Measurements from ENCODE around the gene DNAJC7.

DNAJC7 gene

DNA sequence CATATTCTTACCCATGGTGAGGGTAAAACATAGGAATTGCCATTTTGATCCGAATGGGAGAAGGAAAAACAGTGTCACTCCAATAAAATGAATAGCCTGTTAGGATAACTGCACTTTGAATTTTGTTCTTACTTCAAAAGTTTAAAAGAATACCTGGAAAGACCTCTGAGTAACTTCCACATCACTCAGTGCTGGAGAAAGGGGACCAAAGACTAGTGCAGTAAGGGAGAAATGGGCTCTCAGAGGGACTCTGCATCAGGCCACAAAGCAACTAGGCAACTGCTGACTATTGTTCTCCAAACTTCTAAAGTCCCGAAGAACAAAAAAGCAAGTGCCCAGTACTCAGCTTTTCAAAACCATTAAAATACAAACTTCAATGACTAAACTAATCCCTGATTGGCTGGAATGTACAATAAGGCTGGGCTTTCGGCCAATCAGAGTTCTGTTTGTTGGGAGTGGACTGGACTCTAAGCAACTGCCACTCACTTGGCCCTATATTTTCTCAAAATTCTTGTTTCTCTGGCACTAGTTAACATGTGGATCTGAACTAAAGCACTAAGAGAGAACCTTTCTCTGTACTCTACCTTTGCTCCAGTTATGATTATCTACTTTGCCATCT lies 6.2 kb downstream of the DNAJC7 start:
- peak; percentile 15 to 21 for DNase-seq

DNA sequence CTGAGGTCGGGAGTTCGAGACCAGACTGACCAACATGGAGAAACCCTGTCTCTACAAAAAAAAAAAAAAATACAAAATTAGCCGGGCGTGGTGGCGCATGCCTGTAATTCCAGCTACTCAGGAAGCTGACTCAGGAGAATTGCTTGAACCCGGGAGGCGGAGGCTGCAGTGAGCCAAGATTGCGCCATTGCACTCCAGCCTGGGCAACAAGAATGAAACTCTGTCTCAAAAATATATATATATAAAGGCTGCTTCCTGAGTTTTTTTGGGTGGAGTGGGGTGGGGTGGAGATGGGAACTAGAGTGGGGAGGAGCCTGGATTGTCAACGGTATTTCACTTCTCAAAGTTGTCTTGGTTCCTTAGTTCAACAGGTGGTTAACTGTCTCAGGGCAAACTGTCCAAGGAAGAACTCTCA lies 7.0 kb downstream of the DNAJC7 start:
- peak in 1 of 2 donors; percentile 36 for DNase-seq

DNA sequence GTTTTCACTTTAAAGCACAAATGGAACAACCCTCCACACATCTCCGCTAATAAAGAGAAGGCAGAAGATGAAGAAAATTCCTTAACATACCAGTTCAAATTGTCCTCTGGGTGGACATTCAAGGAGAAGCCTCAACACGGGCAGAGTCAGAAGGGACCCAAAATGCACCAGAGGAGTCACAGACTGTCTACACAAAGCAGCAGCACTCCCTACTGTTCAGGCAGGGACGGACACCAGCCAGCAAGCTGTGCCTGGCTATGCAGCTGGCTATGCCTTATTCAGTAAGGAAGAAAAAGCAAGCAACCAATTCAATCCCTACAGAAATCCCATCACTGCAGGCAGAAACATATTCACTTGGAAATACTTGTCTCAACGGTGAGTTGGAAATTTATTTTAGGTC lies 8.1 kb downstream of the DNAJC7 start:
- DNase-seq: no peak

DNA sequence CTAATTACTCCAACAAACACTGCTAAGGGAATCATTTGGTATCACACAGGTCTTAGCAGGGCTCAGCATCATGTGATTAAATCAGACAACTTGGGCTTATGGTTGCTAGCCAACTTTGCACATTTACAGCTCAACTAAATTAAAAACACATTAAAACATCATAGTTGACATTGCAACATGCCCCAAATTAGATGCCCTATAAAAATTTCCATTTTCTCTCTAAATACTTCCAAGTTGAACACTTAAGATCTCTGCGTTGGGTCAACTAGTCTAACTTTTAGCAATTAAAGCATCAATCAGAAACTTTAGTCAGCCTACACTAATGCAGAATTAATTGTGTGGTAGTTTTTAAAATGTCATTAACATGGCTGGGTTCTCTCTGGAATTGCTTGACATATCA lies 12.1 kb downstream of the DNAJC7 start:
- no peak for DNase-seq

DNA sequence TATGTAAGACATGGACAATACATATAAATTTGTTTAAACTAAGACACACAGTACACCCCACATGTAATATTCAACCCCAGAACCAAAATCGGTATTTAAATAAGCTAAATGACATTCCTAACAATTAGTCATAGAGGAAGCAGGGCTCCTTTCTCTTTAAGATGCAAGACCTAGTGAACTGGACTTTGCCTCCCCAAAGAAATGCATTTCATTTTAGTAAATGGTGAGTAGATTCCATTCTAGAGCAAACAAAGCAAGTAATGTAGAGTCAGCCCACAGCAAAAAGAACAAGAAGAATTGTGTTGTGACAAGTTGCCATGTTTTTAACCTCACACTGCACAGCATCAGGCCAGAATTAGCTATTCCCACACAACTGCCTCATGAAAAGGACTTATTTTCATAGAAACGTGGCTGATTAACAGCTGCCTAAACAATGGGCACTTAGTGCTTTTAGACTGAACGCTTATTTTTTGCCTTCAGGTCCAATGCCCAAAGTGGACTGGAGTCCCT lies 14.4 kb downstream of the DNAJC7 start:
- no peak for DNase-seq

DNA sequence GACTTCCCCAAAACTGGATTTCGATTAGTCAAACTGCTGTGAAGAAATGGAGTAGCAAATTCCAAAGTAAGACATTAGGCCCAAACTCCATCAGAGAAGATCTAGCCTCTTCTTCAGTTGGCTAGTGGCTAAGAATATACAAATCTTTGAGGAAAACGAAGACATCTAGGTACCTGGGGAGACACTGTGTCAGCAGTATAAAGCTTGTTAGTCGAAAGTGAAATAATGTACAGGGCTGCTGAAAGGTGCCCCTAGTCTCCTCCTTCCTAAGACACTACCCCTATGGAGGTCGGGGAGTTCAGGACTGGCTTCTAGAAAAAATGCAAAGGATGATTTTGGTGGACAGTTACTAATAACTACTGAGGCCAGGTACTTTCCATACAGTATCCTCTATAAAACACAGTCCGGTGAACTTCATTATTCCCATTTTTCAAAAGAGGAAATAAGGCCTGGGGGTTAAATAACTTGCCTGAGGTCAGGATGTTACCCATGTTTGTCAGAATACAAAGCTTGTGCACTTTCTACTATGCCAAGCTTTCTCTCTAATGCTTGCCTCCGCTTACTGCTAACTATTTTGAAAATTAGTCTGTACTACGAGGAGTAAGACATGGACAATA lies 15.0 kb downstream of the DNAJC7 start:
- no peak for DNase-seq

DNA sequence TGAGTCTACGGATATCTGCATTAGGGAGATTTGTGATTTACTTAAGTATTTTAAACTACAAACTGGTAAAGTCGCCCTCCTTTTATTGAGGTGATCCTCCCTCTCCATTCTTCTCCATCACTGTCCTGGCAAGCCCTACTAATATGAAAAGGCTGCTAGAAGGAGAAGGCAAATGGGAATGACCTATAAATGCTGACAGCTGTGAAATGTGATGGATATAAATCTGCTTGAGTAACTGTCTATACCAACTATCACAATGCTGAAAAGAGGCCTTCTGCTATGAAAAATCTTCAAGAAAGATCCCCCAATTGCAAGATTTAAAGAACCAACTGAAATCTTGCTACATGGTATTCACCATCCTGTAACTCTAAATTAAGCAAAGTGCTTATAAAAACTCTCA lies 15.5 kb downstream of the DNAJC7 start:
- DNase-seq: no peak

DNA sequence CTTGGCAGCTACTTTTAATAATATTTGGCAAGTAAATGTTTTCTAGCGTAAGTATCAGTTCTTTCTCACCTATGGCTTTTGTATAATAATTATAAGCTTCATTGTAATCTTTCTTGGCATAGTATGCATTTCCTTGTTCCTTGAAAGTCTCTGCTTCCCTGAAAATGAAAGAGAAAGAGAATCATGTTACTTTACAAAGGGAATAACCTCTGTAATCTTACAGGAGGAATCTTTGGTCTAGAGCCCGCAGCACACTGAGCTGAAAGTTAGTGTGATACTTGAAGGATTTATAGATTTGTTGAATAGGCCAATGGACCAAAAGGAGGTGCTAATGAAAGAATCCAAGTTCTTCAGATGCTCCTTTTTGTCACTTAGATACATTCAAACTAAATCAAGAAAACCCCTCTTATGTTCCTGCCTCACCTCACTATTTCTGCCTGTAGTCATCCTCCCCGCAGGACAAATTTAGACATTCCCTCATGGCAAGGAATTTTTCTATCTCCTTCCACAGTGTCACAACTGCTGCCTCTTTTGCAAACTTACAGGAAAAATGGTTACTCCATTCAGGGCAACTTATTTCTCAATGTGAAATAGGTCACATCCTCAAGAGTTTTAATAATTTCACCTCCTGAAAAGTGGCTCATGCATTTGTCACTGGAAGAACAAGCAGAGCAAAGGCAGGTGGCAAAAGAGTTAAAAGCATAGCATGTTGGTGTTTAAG lies 16.7 kb downstream of the DNAJC7 start:
- DNase-seq: no peak

DNA sequence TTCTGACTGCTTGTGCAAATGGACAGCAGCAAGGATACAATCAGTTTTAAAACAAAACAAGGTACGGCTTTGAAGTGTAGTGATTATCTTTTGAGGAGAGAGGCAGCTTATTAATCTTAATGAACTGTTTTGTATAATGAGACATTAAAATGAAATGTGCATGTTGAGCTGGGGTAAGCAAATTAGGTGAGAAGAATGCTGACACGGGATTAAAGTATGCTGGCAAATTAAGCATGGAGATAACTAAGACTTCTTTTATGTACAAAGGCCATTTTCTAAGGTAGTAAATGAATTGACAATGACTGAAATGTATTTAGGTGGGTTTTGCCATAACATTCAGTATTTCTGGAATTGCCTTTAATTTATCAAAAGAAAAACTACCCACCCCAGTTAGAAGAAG lies 18.7 kb downstream of the DNAJC7 start:
- no peak for DNase-seq

DNA sequence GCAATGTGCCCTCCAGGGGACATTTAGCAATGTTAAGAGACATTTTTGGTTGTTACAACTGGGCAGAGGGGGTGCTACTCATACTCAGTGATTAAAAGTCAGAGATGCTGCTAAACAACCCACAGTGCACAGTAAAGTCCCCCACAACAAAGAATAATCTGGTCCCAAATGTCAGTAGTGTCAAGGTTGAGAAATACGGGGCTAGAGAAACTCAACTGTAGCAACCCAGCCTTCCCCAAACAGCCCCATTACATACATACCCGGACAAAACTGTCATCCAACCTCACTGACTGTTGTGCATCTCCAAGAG lies 20.4 kb downstream of the DNAJC7 start:
- no peak for DNase-seq

DNA sequence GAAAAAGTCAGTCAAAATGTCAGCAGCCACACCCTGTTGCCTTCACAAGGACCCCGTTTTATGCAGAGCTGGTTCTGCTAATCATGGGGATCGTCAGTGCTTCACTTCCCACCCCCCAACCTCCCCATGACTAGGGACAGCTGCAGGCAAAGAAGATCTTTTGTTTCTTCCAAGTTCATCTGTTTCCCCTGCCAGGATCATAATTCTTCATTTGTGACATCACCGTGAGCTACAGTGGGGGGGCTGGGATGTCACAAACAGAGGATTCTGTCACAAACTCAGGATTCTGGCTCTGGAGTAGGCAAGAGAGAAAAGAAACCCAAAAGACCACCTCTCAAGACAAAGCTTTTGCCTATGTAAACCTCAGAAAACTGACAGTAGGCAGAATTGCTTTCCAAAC lies 24.7 kb downstream of the DNAJC7 start:
- no peak for DNase-seq

DNA sequence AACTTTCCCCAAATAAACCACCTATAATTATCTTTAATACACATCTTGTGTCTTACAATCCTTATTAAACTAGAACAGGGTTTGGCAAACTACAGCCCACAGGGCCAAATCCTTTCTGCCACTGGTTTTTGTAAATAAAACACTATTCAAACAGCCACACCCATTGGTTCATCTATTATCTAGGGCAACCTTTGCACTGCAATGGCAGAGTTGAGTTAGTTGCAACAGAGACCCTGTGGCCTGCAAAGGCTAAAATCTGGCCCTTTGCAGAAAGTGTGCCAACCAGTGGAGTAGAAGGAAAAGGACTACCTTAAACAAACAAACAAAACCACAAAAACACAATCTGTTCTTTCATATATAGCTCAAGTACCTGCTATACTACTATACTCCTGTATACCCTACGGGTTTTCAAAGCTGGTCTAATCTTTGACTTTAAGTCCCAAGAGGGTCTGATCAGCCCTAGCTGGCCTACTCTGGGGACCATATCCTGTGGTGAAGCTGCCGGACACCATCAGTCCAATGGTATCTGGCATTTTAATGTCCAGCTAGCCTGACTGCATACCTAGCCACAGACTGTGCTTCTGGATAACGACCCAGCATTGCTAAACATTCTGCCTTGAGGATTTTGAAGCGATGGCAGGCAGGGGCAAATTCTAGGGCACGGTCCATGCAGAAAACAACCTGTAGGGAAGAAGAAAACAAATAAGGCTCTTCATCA lies 27.4 kb downstream of the DNAJC7 start:
- DNase-seq: no peak

DNA sequence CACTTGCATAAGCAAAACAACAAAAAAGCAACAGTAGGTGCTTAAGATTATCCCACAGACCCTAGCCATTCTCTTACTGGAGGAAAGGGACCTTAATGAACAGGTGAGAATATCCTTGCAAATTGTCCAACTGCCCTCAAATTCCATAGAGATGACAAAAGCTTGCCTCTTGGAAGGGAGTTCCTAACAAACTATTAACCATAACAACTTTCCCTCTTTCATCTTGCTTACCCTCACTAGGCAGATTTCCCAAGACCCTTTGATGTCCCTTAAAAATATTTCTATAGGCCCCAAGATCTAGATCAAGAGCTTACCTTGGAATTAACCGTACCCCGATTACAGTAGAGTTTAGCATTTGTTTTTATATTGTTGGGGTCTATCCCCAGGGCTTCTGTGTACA lies 28.8 kb downstream of the DNAJC7 start:
- no peak for DNase-seq

DNA sequence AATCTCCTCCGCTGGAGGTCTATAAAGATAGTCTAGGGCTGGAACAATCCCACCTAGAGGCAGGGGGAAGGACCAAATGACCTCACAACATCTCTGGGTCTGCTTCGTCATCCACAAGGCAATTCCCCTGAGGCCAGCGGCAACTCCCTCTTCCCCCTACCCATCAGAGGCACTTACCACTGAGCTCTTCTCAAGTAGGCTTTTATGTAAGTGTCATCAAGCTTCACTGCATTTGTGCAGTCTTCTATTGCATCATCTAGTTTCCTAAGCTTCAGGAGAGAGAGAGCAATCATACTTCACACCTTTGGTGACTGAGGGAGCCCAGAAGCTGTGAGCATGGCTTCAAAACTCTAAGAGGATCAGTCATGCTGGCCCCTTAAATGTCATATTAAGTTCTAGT lies 29.6 kb downstream of the DNAJC7 start:
- DNase-seq: no peak

DNA sequence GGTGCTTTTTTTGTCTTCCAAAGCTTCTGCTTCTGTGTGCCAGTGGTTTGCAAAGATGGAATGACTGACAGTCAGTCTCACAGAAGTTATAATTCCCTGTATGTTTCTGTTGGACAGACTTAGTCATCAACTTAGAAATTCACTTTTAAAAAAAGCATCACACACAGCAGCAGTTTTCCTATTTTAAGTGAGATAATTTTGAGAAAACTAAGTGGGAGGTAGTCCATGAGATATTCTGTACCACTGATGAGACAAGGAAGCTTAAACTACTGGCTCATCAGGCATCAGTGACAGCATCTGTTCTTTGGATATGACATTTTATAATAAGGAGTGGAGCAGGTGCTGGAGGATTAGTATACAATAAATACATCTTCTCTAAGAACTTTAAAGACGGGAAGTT lies 30.6 kb downstream of the DNAJC7 start:
- no peak for DNase-seq

DNA sequence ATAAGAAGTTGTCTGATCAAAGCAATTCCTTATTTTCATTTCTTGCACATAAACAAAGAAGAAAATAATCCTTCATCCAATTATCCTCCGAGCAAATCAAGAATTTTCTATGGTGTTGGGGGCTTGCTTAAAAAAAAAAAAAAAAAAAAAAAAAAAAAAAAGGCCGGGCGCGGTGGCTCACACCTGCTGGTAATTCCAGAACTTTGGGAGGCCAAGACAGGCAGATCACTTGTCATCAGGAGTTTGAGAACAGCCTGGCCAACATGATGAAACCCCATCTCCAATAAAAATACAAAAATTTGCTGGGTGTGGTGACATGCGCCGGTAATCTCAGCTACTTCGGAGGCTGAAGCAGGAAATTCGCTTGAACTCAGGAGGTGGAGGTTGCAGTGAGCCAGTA lies 31.3 kb downstream of the DNAJC7 start:
- no peak for DNase-seq

DNA sequence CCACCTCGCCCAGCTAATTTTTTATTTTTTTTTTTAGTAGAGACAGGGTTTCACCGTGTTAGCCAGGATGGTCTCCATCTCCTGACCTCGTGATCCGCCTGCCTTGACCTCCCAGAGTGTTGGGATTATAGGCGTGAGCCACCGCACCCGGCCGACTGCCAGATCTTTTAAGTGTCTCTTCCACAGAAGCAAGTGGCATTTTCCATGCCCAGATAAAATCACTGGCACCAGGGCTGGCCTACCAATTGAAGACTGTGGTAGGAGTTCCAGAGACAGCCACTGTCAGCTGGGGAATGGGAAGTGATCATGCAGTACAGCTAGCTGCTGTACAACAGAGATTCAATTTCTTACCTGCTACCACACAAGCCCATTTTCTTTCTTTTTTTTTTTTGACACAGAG lies 32.8 kb downstream of the DNAJC7 start:
- DNase-seq: no peak

DNA sequence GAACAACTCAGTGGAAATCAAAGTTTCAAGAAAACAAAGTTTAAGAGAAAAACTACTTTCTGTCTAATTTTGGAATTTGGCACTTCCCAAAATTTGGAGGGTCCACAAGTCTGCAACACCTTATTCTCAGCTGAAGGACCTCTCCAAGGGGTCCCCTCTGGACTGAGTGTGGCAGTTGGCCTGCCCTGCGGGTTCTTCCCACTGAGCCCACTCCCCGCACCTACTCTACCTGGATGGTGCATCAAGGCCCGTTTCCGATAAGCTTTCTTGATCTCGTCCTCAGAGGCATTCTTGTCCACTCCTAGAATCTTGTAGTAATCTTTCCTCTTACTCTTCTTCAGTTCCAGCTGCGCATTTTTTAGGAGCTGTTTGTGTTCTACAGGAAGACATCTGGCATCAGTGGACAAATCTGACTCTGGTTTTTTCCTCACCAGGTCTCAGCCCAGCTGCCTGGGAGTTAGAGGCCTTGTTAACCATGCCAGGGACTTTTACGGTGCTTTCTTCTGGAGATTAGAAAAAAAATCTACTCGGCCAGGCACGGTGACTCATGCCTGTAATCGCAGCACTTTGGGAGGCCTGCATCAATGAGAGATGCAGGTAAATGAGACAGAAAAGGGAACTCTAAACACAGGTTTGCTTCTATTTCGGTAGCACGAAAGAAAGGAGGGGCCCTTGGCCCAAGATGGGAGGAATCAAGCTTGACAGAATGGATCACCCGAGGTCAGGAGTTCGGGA lies 35.0 kb downstream of the DNAJC7 start:
- DNase-seq: no peak

DNA sequence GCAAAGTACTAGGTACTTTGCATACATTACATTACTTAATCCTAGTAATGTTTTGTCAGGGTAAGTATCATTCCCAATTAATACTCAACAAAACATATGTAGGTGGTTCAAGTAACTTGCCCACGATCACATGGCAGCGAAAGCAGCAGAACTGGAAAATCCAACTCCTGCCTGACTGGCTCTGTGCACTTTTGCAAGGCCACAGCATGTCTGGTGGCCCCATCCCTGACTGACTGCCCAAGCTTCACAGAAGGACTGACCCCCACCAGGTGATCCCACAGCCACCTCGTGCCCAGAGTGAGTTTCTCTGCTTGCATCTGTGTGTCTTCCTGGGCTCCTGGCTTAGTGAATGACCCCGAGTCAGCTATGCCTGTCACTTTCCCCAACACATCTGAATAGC lies 39.2 kb downstream of the DNAJC7 start:
- no peak for DNase-seq

DNA sequence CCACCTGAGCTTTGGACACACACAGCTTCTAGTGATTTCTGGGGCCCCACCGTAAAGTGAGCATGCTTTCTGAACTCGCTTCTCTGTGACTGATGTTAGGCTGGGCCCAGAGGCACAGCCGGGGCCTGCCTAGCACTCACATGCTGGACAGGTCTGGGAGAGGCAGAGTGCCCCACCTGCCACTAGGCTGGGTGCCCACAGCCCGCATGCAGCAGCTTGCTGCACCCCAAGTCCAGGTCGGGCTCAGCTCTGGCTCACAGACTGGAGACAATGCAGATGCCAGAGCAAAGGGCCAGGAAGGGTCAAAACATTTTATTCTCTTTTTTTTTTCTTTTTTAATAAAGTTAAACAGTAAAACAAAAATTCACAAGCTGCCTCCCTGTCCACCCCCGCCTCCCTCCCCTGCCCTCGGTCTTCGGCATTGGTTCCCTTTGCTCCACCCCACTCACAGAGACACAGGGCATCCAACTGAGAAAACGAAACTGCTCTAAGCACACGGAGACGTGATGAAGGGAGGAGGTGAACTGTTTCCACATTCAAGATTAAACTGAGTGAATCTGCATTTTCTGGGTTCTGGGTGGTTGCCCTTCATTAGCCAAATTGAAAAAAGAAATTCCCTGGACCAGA lies 41.0 kb downstream of the DNAJC7 start:
- no peak for DNase-seq

DNA sequence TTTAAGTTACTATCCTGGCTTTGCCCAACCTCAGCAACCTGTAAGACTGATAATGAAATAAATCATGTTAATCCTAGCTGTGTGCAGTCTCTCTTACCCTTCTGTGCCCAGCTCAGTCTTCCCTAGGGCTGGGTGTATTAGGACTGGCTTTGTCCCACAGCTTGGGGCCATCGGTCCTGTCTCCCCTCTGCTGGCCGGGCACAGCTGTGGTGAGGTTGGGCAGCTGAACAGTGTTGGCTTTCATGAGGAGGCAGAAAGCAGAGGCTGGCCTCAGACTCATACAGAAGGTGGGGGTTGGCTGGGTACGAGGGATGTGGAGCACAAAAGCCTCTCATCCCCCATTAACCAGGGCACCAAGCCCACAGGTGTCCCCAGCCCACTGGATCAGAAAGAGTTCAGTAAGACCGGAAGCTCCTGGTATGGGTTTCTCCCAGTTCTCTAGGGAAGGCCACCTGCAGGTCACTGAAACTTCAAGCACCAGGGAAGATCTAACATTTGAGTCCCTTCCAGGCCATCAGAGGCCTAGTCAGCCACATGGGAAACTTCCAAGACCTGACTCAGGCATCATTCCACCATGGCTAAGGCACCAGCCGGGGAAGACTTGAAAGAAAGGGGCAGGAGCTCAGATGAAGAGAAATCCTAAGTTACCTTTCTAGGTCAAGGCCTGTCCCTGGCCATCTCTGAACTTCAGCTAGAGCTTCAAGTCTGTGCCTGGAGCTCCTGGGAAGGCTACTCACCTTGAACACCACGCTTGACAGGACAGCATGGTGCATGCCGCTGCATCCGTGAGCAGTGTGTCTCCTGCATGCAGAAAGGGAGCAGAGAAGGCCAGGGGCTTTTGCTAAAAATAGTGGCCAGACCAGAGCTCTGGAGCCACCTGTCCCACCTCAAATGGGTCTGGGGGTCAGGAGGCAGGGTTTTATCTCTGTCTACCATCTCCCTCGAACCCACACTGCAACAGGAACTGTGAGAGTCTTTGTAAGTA lies 41.8 kb downstream of the DNAJC7 start:
- DNase-seq: no peak

Data from CD4-positive, alpha-beta T cell treated with Interleukin-1 beta for 1 hour (primary cell).